Trophoblast cell (in vitro differentiated cells and primary cell): Measurements from ENCODE around the gene CXCL8.
A peak's percentile ranks its signal among the peaks of the same experiment; 100 is the strongest.

Source experiments
- DNase-seq, 2 donors: peaks; one replicate each; pipeline ENCODE4 v3.0.0-alpha.2; 2016
- H2AFZ ChIP-seq: 2 replicates; pipeline ENCODE4 v1.6.1; 2013; ENCODE audit warnings: low read length, moderate library complexity, mild to moderate bottlenecking; ENCODE audit not compliant: insufficient read depth, poor library complexity
- H2AK5ac ChIP-seq: 2 replicates; pipeline ENCODE4 v1.6.1; 2013; ENCODE audit warnings: mild to moderate bottlenecking, low read length
- H2BK120ac ChIP-seq: 2 replicates; pipeline ENCODE4 v1.6.1; 2013; ENCODE audit warnings: low read length, mild to moderate bottlenecking, moderate library complexity; ENCODE audit not compliant: insufficient read depth, poor library complexity
- H2BK12ac ChIP-seq: 2 replicates; pipeline ENCODE4 v1.6.1; 2013; ENCODE audit warnings: mild to moderate bottlenecking, low read length, moderate library complexity
- H2BK5ac ChIP-seq: 2 replicates; pipeline ENCODE4 v1.6.1; 2013; ENCODE audit warnings: low read length, low read depth, moderate library complexity, mild to moderate bottlenecking; ENCODE audit not compliant: poor library complexity
- H3K14ac ChIP-seq: 2 replicates; pipeline ENCODE4 v1.6.1; 2013; ENCODE audit warnings: mild to moderate bottlenecking, low read length
- H3K18ac ChIP-seq: 2 replicates; pipeline ENCODE4 v1.6.1; 2013; ENCODE audit warnings: mild to moderate bottlenecking, low read length
- H3K23ac ChIP-seq: 2 replicates; pipeline ENCODE4 v1.6.1; 2013; ENCODE audit warnings: low read length
- H3K27ac ChIP-seq: 2 replicates; pipeline ENCODE4 v1.5.1; 2013; ENCODE audit warnings: low read depth, mild to moderate bottlenecking, inconsistent platforms, low read length, moderate library complexity
- H3K27me3 ChIP-seq: 2 replicates; pipeline ENCODE4 v1.6.1; 2013; ENCODE audit warnings: inconsistent platforms, mild to moderate bottlenecking, low read length, moderate library complexity; ENCODE audit not compliant: insufficient read depth
- H3K36me3 ChIP-seq, 2 experiments: 1 replicate in 1 of 2; 2 replicates in 1 of 2; pipeline ENCODE4 v1.6.1; 2013; ENCODE audit warnings: low read length in 2 of 2, mild to moderate bottlenecking in 2 of 2, moderate library complexity in 1 of 2; ENCODE audit not compliant: insufficient read depth in 2 of 2, control insufficient read depth in 1 of 2
- H3K4ac ChIP-seq: 2 replicates; pipeline ENCODE4 v1.6.1; 2013; ENCODE audit warnings: low read depth, mild to moderate bottlenecking, low read length, moderate library complexity
- H3K4me1 ChIP-seq, 2 experiments: 1 replicate in 1 of 2; 2 replicates in 1 of 2; pipeline ENCODE4 v1.6.1; 2013; ENCODE audit warnings: low read length in 2 of 2, mild to moderate bottlenecking in 2 of 2, moderate library complexity in 1 of 2; ENCODE audit not compliant: insufficient read depth in 2 of 2, control insufficient read depth in 1 of 2
- H3K4me2 ChIP-seq: 2 replicates; pipeline ENCODE4 v1.6.1; 2013; ENCODE audit warnings: inconsistent platforms, mild to moderate bottlenecking, low read length, moderate library complexity
- H3K4me3 ChIP-seq: 2 replicates; pipeline ENCODE4 v1.5.1; 2013; ENCODE audit warnings: mild to moderate bottlenecking, low read depth, low read length, inconsistent platforms
- H3K79me1 ChIP-seq: one replicate; pipeline ENCODE4 v1.6.1; 2013; ENCODE audit warnings: low read length
- H3K79me2 ChIP-seq: 2 replicates; pipeline ENCODE4 v1.6.1; 2013; ENCODE audit warnings: low read length, mild to moderate bottlenecking; ENCODE audit not compliant: control insufficient read depth, insufficient read depth, poor library complexity
- H3K9ac ChIP-seq: 2 replicates; pipeline ENCODE4 v1.6.1; 2013; ENCODE audit warnings: mild to moderate bottlenecking, low read length
- H3K9me3 ChIP-seq: 2 replicates; pipeline ENCODE4 v1.6.1; 2013; ENCODE audit warnings: low read depth, mild to moderate bottlenecking, control low read depth, inconsistent platforms, low read length; ENCODE audit not compliant: insufficient read depth
- H4K12ac ChIP-seq: 2 replicates; pipeline ENCODE4 v1.6.1; 2013; ENCODE audit warnings: low read depth, mild to moderate bottlenecking, low read length, moderate library complexity
- H4K8ac ChIP-seq: 2 replicates; pipeline ENCODE4 v1.6.1; 2013; ENCODE audit warnings: low read depth, mild to moderate bottlenecking, low read length, moderate library complexity
- H4K91ac ChIP-seq: one replicate; pipeline ENCODE4 v1.6.1; 2013; ENCODE audit warnings: low read depth, mild to moderate bottlenecking, low read length, moderate library complexity
- WGBS: extraction: QIAGEN DNeasy Blood & Tissue Kit; methylation state at CpG from one replicate; pipeline ENCODE4 v1.1.7; 2013; ENCODE audit warnings: missing lambda C conversion rate; ENCODE audit not compliant: insufficient read length, insufficient coverage; ENCODE audit errors: extremely low coverage; 5-methylcytosine and 5-hydroxymethylcytosine counted together

Gene CXCL8

GRCh38 chr4:73692701-73693100 lies 47.7 kb upstream of the CXCL8 start:
- H3K79me2 ChIP-seq: no peaks in the 10 kb centered on the region
- H3K18ac ChIP-seq: no peak overlapping the region
- H3K79me1 ChIP-seq: no peaks in the 10 kb centered on the region
- H3K23ac ChIP-seq: no peak overlapping the region
- no CpG with 5 or more reads among the region's 2 CpGs for WGBS
- no peak overlapping the region for H3K4ac ChIP-seq
- no peak overlapping the region for H4K8ac ChIP-seq
- H3K4me3 ChIP-seq: no peak overlapping the region
- H4K12ac ChIP-seq: no peak overlapping the region
- no peaks in the 10 kb centered on the region for H3K27me3 ChIP-seq
- no peak overlapping the region for H2BK120ac ChIP-seq
- no peak overlapping the region for H3K27ac ChIP-seq
- H2AFZ ChIP-seq: no peak overlapping the region
- no peak overlapping the region for H3K9ac ChIP-seq
- no peak for DNase-seq
- no peaks in the 10 kb centered on the region for H3K9me3 ChIP-seq
- H3K36me3 ChIP-seq: no peaks in the 10 kb centered on the region
- H3K4me2 ChIP-seq: no peak overlapping the region
- H2AK5ac ChIP-seq: no peak overlapping the region
- H2BK12ac ChIP-seq: no peak overlapping the region
- no peak overlapping the region for H2BK5ac ChIP-seq
- no peak overlapping the region for H3K14ac ChIP-seq
- no peaks in the 10 kb centered on the region for H3K4me1 ChIP-seq
- H4K91ac ChIP-seq: no peak overlapping the region

- H3K18ac ChIP-seq: no peak overlapping the region
- H3K27me3 ChIP-seq: no peaks in the 10 kb centered on the region
- H2BK120ac ChIP-seq: no peak overlapping the region
- DNase-seq: no peak
- no peak overlapping the region for H2BK5ac ChIP-seq
- H3K14ac ChIP-seq: no peak overlapping the region
- H4K91ac ChIP-seq: no peak overlapping the region
- no peak overlapping the region for H2AFZ ChIP-seq
- H3K4me2 ChIP-seq: no peak overlapping the region
- no peak overlapping the region for H3K4ac ChIP-seq
- H3K23ac ChIP-seq: no peak overlapping the region
- H2AK5ac ChIP-seq: no peak overlapping the region
- H3K4me1 ChIP-seq: no peaks in the 10 kb centered on the region
- no peak overlapping the region for H2BK12ac ChIP-seq
- no peaks in the 10 kb centered on the region for H3K36me3 ChIP-seq
- no peak overlapping the region for H4K8ac ChIP-seq
- H3K9me3 ChIP-seq: no peaks in the 10 kb centered on the region
- no peaks in the 10 kb centered on the region for H3K79me2 ChIP-seq
- H4K12ac ChIP-seq: no peak overlapping the region
- no peak overlapping the region for H3K4me3 ChIP-seq
- H3K27ac ChIP-seq: no peak overlapping the region
- no peaks in the 10 kb centered on the region for H3K79me1 ChIP-seq
- WGBS: no CpG with 5 or more reads among the region's 1 CpG
- no peak overlapping the region for H3K9ac ChIP-seq
These were observed 46.6 kb upstream of the CXCL8 start for GRCh38 chr4:73693811-73694210.

GRCh38 chr4:73698217-73698616 lies 42.2 kb upstream of the CXCL8 start:
- Histone ChIP-seq H3K9ac (no peak overlapping the region), H2BK120ac (no peak overlapping the region), H3K4ac (no peak overlapping the region), H2BK5ac (no peak overlapping the region), H4K8ac (no peak overlapping the region), H3K27me3 (no peaks in the 10 kb centered on the region), H2AFZ (no peak overlapping the region), H4K91ac (no peak overlapping the region), H3K4me2 (no peak overlapping the region), H3K18ac (no peak overlapping the region), H3K4me3 (no peak overlapping the region), H3K23ac (no peak overlapping the region), H3K36me3 (peaks cover 0 to 1% of the 10 kb centered on the region in 2 experiments), H3K9me3 (no peaks in the 10 kb centered on the region), H3K79me1 (no peaks in the 10 kb centered on the region), H3K79me2 (no peaks in the 10 kb centered on the region), H3K4me1 (no peaks in the 10 kb centered on the region), H2BK12ac (no peak overlapping the region), H3K14ac (no peak overlapping the region), H2AK5ac (no peak overlapping the region), H4K12ac (no peak overlapping the region), H3K27ac (no peak overlapping the region)
- no peak for DNase-seq
- WGBS: no CpG with 5 or more reads among the region's 2 CpGs

GRCh38 chr4:73701116-73701515 lies 39.3 kb upstream of the CXCL8 start:
- H3K14ac ChIP-seq: no peak overlapping the region

More at GRCh38 chr4:73701116-73701515, 39.3 kb upstream of the CXCL8 start:
- Histone ChIP-seq H3K18ac (no peak overlapping the region), H2AK5ac (no peak overlapping the region), H3K4me1 (peaks cover 0 to 4% of the 10 kb centered on the region in 2 experiments), H3K27me3 (no peaks in the 10 kb centered on the region), H2AFZ (no peak overlapping the region), H3K23ac (no peak overlapping the region), H2BK5ac (no peak overlapping the region), H3K4me3 (no peak overlapping the region), H4K91ac (no peak overlapping the region), H3K36me3 (peaks cover 0 to 1% of the 10 kb centered on the region in 2 experiments), H4K12ac (no peak overlapping the region), H3K27ac (no peak overlapping the region), H3K9me3 (no peaks in the 10 kb centered on the region), H3K79me2 (no peaks in the 10 kb centered on the region), H3K79me1 (no peaks in the 10 kb centered on the region), H3K4ac (no peak overlapping the region), H2BK120ac (no peak overlapping the region), H2BK12ac (no peak overlapping the region), H3K9ac (no peak overlapping the region), H4K8ac (peak overlapping the region; percentile 20), H3K4me2 (no peak overlapping the region)
- peak in 1 of 2 donors; percentile 32 for DNase-seq
- no CpG with 5 or more reads among the region's 5 CpGs for WGBS
